Astrocyte (in vitro differentiated cells and primary cell): ENCODE data around the gene RTL1. TPM values are rescaled to one million over a fixed set of nuclear protein-coding genes. Genes with fewer than 3 reads are reported as not detected.

ENCODE experiments used
- DNase-seq: peaks from one replicate; pipeline ENCODE4 v3.0.0-alpha.2; 2010; ENCODE audit warnings: low read depth
- FAIRE-seq: peaks from 2 replicates; lab custom pipeline; 2011; peaks lifted over from hg19 to GRCh38; lab: Jason Lieb, UNC
- H2AFZ ChIP-seq: 2 replicates; pipeline ENCODE4 v1.6.0; 2012; ENCODE audit warnings: low read depth, low read length, inconsistent platforms
- H3K27ac ChIP-seq: 2 replicates; pipeline ENCODE4 v1.5.1; 2011; ENCODE audit warnings: low read depth, low read length, inconsistent platforms
- H3K27me3 ChIP-seq: 2 replicates; pipeline ENCODE4 v1.6.0; 2011; ENCODE audit warnings: low read length, inconsistent platforms; ENCODE audit not compliant: insufficient read depth
- H3K36me3 ChIP-seq: 2 replicates; pipeline ENCODE4 v1.5.1; 2011; ENCODE audit warnings: low read length, inconsistent platforms; ENCODE audit not compliant: insufficient read depth
- H3K4me1 ChIP-seq: 2 replicates; pipeline ENCODE4 v1.5.1; 2011; ENCODE audit warnings: low read length, inconsistent platforms; ENCODE audit not compliant: insufficient read depth
- H3K4me2 ChIP-seq: 2 replicates; pipeline ENCODE4 v1.6.0; 2012; ENCODE audit warnings: low read length, inconsistent platforms
- H3K4me3 ChIP-seq: 2 replicates; pipeline ENCODE4 v1.5.1; 2011; ENCODE audit warnings: low read depth, mild to moderate bottlenecking, low read length, inconsistent platforms; ENCODE audit not compliant: insufficient read depth
- H3K79me2 ChIP-seq: 2 replicates; pipeline ENCODE4 v1.6.0; 2012; ENCODE audit warnings: mild to moderate bottlenecking, low read length, inconsistent platforms; ENCODE audit not compliant: insufficient read depth
- H3K9ac ChIP-seq: 2 replicates; pipeline ENCODE4 v1.6.0; 2012; ENCODE audit warnings: mild to moderate bottlenecking, low read length, inconsistent platforms
- H3K9me3 ChIP-seq: 2 replicates; pipeline ENCODE4 v1.5.1; 2012; ENCODE audit warnings: low read depth, mild to moderate bottlenecking, low read length, inconsistent platforms; ENCODE audit not compliant: insufficient read depth
- H4K20me1 ChIP-seq: 2 replicates; pipeline ENCODE4 v1.6.0; 2012; ENCODE audit warnings: low read length, inconsistent platforms; ENCODE audit not compliant: insufficient read depth
- H3K27ac Mint-ChIP-seq: one replicate; pipeline ENCODE4 v1.8.0; 2021; ENCODE audit warnings: mild to moderate bottlenecking, mixed read lengths; ENCODE audit not compliant: unreplicated experiment
- H3K27me3 Mint-ChIP-seq: one replicate; pipeline ENCODE4 v1.8.0; 2021; ENCODE audit warnings: low read depth, mixed read lengths; ENCODE audit not compliant: unreplicated experiment
- H3K36me3 Mint-ChIP-seq: one replicate; pipeline ENCODE4 v1.8.0; 2021; ENCODE audit warnings: low read depth, mixed read lengths; ENCODE audit not compliant: unreplicated experiment
- H3K4me1 Mint-ChIP-seq: one replicate; pipeline ENCODE4 v1.8.0; 2021; ENCODE audit warnings: low read depth, mixed read lengths; ENCODE audit not compliant: unreplicated experiment
- H3K4me3 Mint-ChIP-seq: one replicate; pipeline ENCODE4 v1.8.0; 2021; ENCODE audit warnings: mild to moderate bottlenecking, moderate library complexity, mixed read lengths; ENCODE audit not compliant: unreplicated experiment
- H3K9me3 Mint-ChIP-seq: one replicate; pipeline ENCODE4 v1.8.0; 2021; ENCODE audit warnings: mild to moderate bottlenecking, mixed read lengths; ENCODE audit not compliant: unreplicated experiment
- EZH2 ChIP-seq: IDR thresholded peaks from 2 replicates; pipeline ENCODE4 v1.6.1; 2012; ENCODE audit warnings: mild to moderate bottlenecking, low read length, inconsistent platforms; ENCODE audit not compliant: insufficient read depth
- total RNA-seq: library from RNA; stranded (reverse); gene quantifications from 2 replicates; pipeline ENCODE4 v1.2.1, GENCODE V29; 2021
- TF ChIP-seq, protein P1 (sequence below): IDR thresholded peaks from 2 replicates; pipeline ENCODE4 v1.5.1; 2011; ENCODE audit warnings: low read depth, mild to moderate bottlenecking, inconsistent platforms, low read length, moderate library complexity; ENCODE audit not compliant: insufficient read depth

The RTL1 gene
- total RNA-seq, 1 donor from 2014 or later = 0.18 TPM

DNA sequence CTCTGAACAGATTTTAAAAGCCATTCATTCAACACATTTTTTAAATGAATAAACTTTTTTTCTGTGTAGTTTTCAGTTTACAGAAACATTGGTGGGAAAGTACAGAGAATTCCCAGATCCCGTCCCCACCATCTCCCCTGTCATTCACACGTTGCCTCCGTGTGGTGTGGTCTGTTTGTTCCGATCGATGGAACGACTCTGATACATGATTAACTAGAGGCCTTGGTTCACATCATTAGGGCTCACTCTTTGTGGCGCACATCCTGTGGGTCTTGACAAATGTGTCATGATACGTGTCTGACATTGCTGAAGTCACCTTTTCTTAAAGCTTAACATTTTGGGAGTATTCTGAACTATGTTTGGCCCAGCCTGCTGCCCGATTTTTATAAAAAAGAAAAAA, 59.1 kb downstream of the RTL1 start:
- Mint-ChIP-seq H3K9me3 (no peaks in the 10 kb centered on the region), H3K27ac (no peak overlapping the region), H3K36me3 (no peaks in the 10 kb centered on the region), H3K4me1 (peaks cover 21% of the 10 kb centered on the region), H3K27me3 (peaks cover 6% of the 10 kb centered on the region), H3K4me3 (no peak overlapping the region)
- TF ChIP-seq, protein P1, sequence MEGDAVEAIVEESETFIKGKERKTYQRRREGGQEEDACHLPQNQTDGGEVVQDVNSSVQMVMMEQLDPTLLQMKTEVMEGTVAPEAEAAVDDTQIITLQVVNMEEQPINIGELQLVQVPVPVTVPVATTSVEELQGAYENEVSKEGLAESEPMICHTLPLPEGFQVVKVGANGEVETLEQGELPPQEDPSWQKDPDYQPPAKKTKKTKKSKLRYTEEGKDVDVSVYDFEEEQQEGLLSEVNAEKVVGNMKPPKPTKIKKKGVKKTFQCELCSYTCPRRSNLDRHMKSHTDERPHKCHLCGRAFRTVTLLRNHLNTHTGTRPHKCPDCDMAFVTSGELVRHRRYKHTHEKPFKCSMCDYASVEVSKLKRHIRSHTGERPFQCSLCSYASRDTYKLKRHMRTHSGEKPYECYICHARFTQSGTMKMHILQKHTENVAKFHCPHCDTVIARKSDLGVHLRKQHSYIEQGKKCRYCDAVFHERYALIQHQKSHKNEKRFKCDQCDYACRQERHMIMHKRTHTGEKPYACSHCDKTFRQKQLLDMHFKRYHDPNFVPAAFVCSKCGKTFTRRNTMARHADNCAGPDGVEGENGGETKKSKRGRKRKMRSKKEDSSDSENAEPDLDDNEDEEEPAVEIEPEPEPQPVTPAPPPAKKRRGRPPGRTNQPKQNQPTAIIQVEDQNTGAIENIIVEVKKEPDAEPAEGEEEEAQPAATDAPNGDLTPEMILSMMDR = no peak
- no peak for TF ChIP-seq EZH2
- Histone ChIP-seq H3K9ac (no peak overlapping the region), H3K27ac (no peak overlapping the region), H2AFZ (no peak overlapping the region), H3K27me3 (no peaks in the 10 kb centered on the region), H3K36me3 (peaks cover 20% of the 10 kb centered on the region), H3K79me2 (peaks cover 75% of the 10 kb centered on the region), H3K4me3 (no peak overlapping the region), H4K20me1 (peaks cover 97% of the 10 kb centered on the region), H3K4me1 (peaks cover 30% of the 10 kb centered on the region), H3K9me3 (no peaks in the 10 kb centered on the region), H3K4me2 (no peak overlapping the region)
- DNase-seq (no peak), FAIRE-seq (no peak)

DNA sequence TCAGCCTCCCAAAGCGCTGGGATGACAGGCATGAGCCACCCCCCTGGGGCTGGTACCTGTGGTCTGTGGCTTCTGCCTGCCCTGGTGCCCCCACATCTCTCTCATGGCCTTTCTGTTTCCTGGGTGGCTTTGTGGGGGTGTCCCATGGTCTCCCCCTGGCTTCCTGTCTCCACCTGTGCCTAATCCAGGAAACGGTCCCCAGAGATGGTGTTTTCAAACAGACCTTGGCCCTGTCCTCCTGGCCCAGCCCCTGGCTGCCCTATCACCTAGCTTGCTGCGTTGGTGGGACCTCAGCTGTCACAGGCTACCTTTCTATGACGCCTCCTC, 59.5 kb downstream of the RTL1 start:
- TF ChIP-seq, protein P1 = no peak
- TF ChIP-seq EZH2 = no peak
- Mint-ChIP-seq H3K4me1 (peaks cover 24% of the 10 kb centered on the region), H3K4me3 (no peak overlapping the region), H3K27ac (no peak overlapping the region), H3K36me3 (no peaks in the 10 kb centered on the region), H3K27me3 (peaks cover 9% of the 10 kb centered on the region), H3K9me3 (no peaks in the 10 kb centered on the region)
- DNase-seq (no peak), FAIRE-seq (no peak)
- H4K20me1 ChIP-seq = peaks cover 97% of the 10 kb centered on the region
- no peak overlapping the region for H3K9ac ChIP-seq
- H2AFZ ChIP-seq = no peak overlapping the region
- no peaks in the 10 kb centered on the region for H3K27me3 ChIP-seq
- no peak overlapping the region for H3K4me2 ChIP-seq
- H3K4me1 ChIP-seq = peaks cover 34% of the 10 kb centered on the region
- no peak overlapping the region for H3K27ac ChIP-seq
- no peaks in the 10 kb centered on the region for H3K9me3 ChIP-seq
- H3K4me3 ChIP-seq = no peak overlapping the region
- H3K36me3 ChIP-seq = peaks cover 20% of the 10 kb centered on the region
- peaks cover 76% of the 10 kb centered on the region for H3K79me2 ChIP-seq

DNA sequence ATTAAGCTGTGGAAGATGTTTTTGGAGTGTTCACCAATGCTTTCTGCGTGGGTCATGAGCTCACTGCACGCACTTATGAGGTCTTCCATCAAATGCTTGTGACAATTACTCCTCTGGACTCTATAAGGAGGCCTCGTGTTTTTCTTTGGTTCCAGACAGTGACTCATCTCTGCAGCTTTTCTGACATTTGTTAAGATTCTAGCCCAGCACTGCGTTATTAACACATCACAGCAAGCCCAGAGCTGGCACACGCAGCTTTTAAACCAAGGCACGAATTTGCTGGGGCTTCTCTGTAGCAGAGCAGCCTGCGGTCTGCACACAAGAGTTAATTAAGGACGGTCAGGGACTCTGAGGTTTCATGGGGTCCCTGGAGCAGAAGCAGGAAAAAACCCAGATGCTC, 60.7 kb downstream of the RTL1 start:
- H3K4me3 ChIP-seq = no peak overlapping the region
- DNase-seq = peak; percentile 98
- peak overlapping the region; percentile 65 for H3K9ac ChIP-seq
- H3K36me3 Mint-ChIP-seq = no peaks in the 10 kb centered on the region
- H3K27ac Mint-ChIP-seq = peak overlapping the region; percentile 79
- peaks cover 97% of the 10 kb centered on the region for H4K20me1 ChIP-seq
- H3K36me3 ChIP-seq = peaks cover 23% of the 10 kb centered on the region
- H3K79me2 ChIP-seq = peaks cover 78% of the 10 kb centered on the region
- no peaks in the 10 kb centered on the region for H3K27me3 ChIP-seq
- peaks cover 20% of the 10 kb centered on the region for H3K27me3 Mint-ChIP-seq
- TF ChIP-seq, protein P1 = no peak
- TF ChIP-seq EZH2 = no peak
- peaks cover 42% of the 10 kb centered on the region for H3K4me1 ChIP-seq
- H3K4me2 ChIP-seq = peak overlapping the region; percentile 70
- H3K9me3 Mint-ChIP-seq = no peaks in the 10 kb centered on the region
- H3K9me3 ChIP-seq = no peaks in the 10 kb centered on the region
- H2AFZ ChIP-seq = no peak overlapping the region
- peaks cover 26% of the 10 kb centered on the region for H3K4me1 Mint-ChIP-seq
- no peak overlapping the region for H3K4me3 Mint-ChIP-seq
- FAIRE-seq = peak; percentile 99
- H3K27ac ChIP-seq = peak overlapping the region; percentile 64
